Globus pallidus (tissue), 1 donor: ENCODE measurements around the gene AZIN2.
"Not testable (repeated sequence)": the region's sequence is repeated elsewhere in the genome, so short reads cannot be mapped to it uniquely, and the experiment has no call there.

ENCODE experiments used
- DNase-seq: peaks from one replicate; pipeline ENCODE4 v3.0.0-alpha.2; 2015; ENCODE audit warnings: low spot score

The AZIN2 gene

GRCh38 chr1:33080885-33081553, at the start of gene AZIN2:
TSS of gene AZIN2 (plus strand) at chr1:33081153. CDS start at chr1:33082250, 1,097 bp downstream.
- peak; percentile 97 for DNase-seq

DNA sequence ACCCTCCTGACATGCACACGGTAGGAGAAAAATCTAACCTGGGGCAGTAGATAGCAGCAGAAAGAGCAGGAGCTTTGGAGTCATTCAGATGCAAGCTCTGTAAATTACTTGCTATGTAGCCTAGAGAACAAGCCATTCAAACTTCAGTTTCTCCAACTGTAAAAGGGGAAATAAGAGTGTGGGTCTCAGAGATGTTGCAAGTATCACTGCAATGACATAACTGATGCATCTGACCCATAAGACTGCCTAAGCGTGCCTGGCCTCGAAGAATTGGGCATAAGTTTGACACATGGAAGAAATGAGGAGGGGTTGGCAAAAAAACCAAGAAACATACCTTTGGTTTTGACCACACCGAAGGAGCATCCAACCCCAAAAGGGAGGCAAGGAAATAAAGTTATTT, 49.4 kb upstream of the AZIN2 start:
- DNase-seq = no peak

DNA sequence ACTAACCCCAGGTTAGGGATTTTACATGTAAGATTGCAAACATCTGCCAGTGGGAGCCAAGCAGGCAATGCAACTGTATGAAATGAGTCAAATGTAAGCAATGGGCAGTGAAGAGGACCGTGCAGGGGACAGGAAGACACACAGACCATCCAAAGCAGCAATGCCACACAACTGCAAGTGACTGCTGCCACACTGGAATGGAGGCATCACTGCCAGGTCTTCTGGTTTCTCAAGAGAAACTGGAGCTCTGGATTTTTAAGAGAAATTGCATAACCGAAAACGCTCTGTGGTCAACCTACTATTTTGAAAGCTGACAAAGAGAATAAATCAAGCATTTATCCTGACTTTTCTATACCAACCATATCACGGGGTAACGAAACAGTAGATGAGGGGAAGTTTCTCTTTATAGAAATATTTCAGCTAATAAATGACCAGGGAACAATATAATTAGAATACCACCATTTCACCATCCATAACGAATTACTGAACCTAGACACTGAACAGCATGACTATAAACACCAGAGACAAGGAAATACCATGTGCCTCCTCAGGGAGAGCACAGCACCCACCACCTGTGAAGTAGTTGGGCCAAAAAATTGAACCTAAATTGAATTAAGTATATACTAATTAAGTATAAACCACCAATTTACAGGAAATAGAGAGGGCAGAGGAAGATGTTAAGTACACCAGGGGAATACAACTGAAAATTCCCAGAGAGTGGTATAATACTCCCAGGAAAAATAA, 48.7 kb upstream of the AZIN2 start:
- DNase-seq = no peak

DNA sequence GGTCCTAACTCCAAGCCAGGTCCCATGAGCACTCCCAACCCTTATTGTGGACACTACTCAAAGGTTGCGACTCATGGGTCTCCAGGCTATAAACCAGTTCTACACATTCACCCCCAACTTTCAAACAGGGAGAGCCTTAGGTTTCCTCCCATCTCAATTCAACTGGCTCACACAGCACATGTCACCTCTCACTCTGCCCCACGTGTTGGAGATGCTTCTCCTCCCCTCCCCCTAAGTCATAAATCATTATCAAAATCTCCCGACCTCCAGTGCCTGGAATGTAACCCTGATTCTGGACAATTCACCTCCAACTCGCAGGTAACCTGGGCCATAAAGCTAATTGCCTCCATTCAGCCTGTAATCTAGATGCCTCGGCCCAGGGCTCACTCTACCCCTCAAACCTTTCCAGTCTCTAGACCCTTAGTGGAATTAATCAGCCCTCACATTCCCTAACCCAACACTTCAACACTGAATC, 44.9 kb upstream of the AZIN2 start:
- no peak for DNase-seq

DNA sequence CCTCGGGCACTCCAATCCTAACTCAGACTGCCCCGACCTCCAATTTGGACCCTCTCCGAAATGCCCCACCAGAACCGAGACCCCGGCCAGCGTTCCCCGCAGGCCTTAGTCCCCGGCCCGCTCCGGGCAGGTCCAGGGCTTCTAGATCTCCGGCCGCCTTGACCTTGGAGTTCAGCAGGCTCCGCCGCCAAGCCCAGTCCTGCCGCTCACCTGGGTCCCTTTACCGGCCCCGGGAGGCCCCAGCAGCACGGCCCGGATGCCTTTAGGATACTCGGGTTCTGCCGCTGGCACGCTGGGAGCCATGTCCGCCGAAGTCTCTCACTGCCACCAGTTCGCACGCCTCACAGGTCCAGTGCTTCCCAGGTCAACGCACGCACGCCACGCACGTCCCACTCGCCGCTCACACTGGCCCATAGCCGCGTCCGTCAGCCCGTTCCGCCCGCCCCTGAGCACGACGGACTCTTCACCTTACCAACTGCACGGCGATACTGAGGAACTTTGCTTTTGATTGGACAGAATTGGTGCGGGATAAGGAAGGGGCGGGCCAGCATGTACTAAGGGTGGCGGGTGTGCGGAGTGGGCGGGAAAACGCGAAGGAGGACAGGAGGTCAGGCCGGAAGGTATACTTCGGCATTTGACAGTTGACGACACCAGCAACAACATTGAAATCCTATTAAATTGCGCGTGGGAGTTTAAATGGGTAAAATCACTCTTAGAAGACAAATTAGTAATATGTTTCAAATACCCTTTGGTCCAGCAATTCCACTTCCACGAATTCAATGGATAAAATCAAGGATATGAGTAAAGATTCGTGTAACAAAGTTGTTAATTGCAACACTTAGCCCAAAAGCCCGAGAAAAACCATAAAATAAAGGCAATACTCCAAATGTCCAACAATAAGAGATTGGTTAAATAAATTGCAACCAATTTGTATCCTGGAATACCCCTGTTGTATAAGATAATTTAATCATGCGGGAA, 44.1 kb upstream of the AZIN2 start, which contains the start of gene AK2:
Gene AK2 (minus strand): TSS at position 358 of the 978 bp plus-strand sequence. CDS start 55 bp downstream, at position 303.
- peak; percentile 97 for DNase-seq

DNA sequence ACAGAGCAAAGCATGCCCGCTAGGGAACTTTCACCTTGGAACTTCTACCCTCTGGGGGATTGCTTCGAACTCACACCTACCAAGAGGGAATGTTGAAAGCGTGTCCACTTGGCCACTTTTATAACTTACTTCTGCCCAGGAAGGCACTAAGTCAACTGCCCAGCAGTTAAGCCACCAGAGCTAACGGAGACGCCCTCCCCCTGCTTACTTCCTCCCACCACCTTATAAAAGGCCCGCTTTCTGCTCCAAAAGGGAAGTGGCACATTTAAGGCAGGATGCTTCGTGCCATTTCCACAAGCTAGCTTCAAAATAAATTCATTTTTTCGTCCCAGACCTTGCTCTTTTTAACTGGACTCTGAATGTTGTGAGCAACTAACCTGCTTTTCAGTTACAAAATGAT, 41.1 kb upstream of the AZIN2 start:
- peak; percentile 38 for DNase-seq

DNA sequence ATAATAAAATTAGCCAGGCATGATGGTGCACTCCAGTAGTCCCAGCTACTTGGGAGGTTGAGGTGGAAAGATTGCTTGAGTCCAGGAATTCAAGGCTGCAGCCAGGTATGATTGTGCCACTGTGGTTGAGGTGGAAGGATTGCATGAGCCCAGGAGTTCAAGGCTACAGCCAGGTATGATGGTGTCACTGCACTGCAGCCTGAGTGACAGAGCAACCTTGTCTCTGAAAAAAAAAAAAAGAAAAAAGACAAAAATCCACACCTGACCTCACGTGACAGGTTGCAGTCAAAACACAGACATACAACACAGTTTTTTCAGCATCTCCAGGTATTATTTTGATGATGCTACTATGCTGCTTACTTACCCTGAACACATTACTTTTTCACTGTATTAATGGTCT, 39.9 kb upstream of the AZIN2 start:
- DNase-seq = no peak

GRCh38 chr1:33042831-33043230, 38.1 kb upstream of the AZIN2 start:
- no peak for DNase-seq

GRCh38 chr1:33043267-33044092, 37.5 kb upstream of the AZIN2 start:
- no peak for DNase-seq

DNA sequence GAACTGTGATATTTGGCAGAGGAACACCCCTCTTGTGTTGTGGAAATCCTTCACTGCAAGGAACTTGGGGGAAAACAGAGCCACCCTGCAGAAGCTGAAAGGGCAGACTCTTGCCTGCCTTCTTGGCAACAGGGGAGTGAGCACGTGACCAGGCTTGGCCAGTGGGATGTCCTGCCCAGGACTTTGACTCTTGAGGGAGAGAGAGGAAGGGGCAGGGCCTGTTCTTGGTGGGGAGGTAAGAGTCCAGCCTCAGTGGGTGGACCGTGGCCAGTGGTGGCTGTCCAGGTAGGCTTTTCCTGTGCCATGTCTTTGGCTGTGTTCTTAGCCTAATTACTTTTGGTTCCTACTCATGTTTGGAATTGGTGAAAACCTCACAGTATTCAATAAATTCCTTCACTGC, 35.7 kb upstream of the AZIN2 start:
- no peak for DNase-seq

DNA sequence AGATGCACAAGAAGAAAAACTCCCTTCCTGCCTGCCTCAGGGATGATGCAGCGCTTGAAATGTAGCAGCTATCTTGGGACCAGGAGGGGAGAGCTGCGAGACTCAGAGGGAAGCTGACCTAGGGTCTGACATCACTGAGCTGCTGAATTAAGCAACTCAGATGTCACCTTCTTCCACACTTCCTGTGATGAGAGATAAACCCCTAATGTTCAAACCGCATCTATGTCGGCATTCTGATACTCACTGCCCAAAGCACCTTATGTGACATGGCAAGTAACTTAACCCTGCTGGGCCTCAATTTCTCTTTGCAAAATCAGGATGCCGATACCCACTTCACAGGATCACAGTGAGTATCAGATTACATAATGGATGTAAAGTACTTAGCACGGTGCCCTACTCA, 35.1 kb upstream of the AZIN2 start:
- no peak for DNase-seq

GRCh38 chr1:33046234-33046633, 34.7 kb upstream of the AZIN2 start:
- not testable (repeated sequence) for DNase-seq

DNA sequence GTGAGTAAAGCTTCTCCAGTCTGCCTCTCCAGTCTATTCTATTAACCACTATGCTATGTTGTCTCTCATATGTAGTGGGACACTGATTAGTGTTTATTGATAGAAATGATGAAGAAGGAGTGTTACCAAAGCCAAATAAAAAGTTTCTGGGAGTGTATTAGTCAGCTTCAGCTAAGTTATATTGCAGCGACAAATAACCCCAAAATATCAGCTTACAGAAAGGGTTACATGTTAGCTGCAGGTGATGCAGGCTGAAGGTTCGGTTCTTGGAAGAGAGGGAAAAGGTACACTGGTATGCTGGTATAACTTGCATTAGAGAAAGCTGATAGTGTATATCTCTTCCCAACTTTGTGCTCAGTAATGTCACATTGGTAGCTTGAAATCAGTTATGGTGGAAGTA, 33.7 kb upstream of the AZIN2 start:
- no peak for DNase-seq

- no peak for DNase-seq
These were observed 33.1 kb upstream of the AZIN2 start for GRCh38 chr1:33047839-33048305.

DNA sequence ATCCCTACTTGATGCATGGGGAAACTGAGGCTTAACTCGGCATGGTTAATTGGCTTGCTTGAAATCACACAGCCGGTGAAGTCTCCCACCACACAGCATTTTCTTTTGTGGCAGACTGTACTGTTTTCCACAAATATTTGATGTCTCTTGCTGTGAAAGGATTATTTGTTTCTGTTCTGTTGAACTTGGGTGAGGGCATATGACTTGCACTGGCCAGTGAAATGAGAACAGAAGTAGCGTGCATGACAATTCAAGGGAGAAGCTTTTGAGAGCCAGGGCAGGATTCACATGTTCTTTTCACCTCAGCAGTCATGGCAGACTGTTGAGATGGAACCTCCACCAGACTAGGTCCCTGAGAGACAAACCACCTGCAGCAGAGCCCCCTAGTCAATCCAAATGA, 32.5 kb upstream of the AZIN2 start:
- peak; percentile 47 for DNase-seq

DNA sequence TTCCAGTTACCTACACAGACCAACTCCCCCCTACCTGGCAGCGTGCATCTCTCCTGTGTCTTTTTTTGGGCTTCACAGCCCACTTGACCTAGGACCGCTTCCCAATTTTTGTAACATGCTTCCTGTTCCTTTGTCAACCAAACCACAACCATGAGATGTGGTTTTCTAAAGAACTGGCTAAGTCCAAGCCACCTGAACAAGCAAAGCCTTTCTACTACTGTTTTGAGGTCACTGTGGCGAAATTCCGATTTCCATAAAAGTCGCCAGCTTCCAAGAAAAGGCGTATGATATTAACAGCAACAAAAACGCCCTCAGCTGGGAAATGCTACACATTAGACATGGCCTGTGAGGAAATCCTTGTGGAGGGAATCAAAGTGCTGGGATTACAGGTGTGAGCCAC, 31.6 kb upstream of the AZIN2 start:
- no peak for DNase-seq

DNA sequence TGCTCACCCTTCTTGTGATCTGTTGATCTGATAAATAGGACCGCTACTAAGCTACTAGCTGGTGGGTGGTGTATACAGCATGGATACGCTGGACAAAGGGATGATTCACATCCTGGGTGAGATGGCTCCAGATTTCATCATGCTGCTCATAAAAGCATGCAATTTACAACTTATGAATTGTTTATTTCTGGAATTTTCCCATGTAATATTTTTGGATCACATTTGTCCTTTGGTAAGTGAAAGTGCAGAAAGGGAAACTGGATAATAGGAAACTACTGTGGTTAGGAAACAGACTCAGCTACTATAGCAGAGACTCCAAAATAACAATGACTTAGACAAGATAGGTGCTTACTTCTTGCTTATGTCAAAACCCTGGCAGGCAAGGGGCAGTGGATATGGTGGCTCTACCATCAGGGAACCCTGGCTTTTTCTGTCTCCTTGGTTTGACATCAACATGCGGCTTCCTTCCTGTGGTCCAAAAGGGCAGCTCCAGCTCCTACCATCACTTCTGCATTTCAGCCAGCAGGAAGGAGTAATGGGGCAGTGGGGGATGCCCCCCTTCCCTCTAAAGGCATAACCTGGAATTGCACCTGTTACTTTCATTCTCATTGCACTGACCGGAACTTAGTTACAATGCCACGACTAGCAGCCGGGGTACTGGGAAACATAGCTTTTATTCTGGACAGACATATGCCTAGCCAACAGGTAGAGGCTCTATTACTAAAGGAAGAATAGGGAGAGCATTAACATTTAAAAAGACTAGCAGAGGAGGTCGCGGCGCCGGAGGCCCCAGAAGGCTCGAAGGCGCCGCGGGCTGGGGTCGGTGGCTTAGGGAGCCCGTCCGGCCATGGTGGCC, 30.5 kb upstream of the AZIN2 start:
- no peak for DNase-seq

GRCh38 chr1:33055210-33056008, 25.5 kb upstream of the AZIN2 start:
- DNase-seq = peak; percentile 93

DNA sequence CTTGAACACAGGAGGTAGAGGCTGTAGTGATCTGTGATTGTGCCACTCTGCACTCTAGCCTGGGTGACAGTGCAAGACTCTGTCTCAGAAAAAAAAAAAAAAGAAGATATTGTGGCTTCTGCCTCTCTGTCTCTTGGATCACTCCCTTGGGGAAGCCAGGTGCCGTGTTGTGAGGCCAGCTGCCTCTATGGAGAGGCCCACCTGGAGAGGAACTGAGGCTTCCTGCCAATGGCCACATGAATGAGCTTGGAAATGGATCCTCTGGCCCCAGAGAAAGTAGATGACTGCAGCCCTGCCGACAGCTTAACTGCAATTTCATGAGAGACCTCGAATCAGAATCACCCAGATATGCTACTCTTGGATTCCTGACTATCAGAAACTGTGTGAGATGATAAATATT, 24.5 kb upstream of the AZIN2 start:
- no peak for DNase-seq
